ENCODE data around the gene GTF2H1. TPM values are rescaled to one million over a fixed set of nuclear protein-coding genes. Genes with fewer than 3 reads are reported as not detected.
A peak's percentile ranks its signal among the peaks of the same experiment; 100 is the strongest.

The GTF2H1 gene
- total and polyA plus RNA-seq, 9 of the 15 experiments (the other 6 are each of a cell fraction or from before 2014, with no cell fraction given): 56.9 to 126 (median 92.1) TPM

DNA sequence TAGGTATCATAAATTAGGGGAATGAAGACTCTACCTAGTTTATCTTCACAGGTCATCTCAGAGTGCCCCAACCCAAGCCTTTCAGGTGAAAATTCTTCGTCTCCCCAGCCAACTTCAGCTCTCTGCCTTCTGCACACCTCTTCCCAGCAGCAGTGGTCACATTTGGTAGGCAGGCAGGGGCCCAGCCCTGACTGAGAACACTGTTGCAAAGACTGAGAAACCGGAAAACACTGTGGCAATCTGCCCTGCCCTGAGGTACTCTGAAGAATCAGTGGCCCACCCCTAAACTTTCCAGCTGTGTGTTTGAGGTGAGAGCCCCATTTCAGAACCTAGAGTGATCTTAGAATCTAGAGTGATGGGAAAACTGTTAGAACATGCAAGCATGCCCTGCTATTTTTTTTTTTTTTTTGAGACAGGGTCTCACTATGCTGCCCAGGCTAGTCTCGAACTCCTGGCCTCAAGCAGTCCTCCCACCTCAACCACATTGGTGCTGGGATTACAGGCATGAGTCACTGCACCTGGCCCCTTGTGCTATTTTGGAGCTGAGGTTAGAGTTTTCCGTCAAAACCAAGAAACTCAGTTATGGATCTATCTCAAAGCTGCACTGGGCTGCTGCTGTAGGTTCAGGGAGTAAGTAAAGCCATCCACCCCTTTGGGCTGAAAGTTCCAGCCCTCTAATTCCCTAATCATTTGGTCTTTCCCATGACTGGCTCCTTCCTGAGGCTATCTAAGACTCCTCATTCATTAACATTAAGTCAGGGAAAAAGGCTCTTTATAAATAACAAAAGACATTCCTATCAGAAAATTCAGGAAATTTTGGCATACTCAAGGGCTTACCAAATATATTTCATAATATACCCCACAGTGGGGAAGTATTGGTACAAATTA lies 70.3 kb downstream of the GTF2H1 start:
- intact Hi-C loops (cut with micrococcal nuclease) (loop anchor here (10.0 kb wide), 1 partner anchor 252 kb away; no protein-coding TSS in a partner anchor), in situ Hi-C loops (cut with MboI) (no loop called here)
- DNase-seq (ENCODE audit: extremely low read depth in 1 of 4, low spot score in 3 of 4): peak in 1 of 4 experiments; percentile 32
- H3K4me2 ChIP-seq (ENCODE audit: insufficient read depth, low read length): no peak overlapping the region
- H3K4me1 ChIP-seq (replicated peaks in 1 of 2; ENCODE audit: control insufficient read depth in 2 of 2, insufficient read depth in 2 of 2, low read length in 2 of 2): peaks cover 13 to 21% of the 10 kb centered on the region in 2 experiments
- peak overlapping the region; percentile 18; the same call in 1 of the 2 replicates for H2AFZ ChIP-seq (ENCODE audit: low read depth, low read length)
- no TSS peak for BruUV-seq (replicated peaks)
- no peaks in the 10 kb centered on the region for H3K9me1 ChIP-seq (ENCODE audit: control insufficient read depth, insufficient read depth, low read length)
- H3K36me3 ChIP-seq (ENCODE audit: control insufficient read depth, insufficient read depth, low read length): peaks cover 24% of the 10 kb centered on the region
- no peaks in the 10 kb centered on the region for H3K27me3 ChIP-seq (ENCODE audit: control insufficient read depth in 2 of 2, insufficient read depth in 2 of 2, low read length in 2 of 2)
- CTCF ChIA-PET (ENCODE audit: low intra/inter-chr PET ratio): no interaction called here
- FAIRE-seq: no peak
- H3K9ac ChIP-seq (ENCODE audit: insufficient read depth in 1 of 2, low read depth in 2 of 2, low read length in 2 of 2): peak overlapping the region; percentile 8 to 66; a peak in 2 of 4 replicates
- WGBS (ENCODE audit: insufficient coverage, low coverage, missing lambda C conversion rate): 56% methylated on average over 4 of the region's 4 CpGs
- no peak overlapping the region for H3K4me3 ChIP-seq
- H3K9me3 ChIP-seq (replicated peaks; ENCODE audit: control insufficient read depth, insufficient read depth, low read depth, low read length): no peaks in the 10 kb centered on the region
- POLR2A ChIA-PET: interaction anchor here (0.5 to 2.3 kb wide), 4 partner anchors 9 to 25 kb away, joined by 3 to 12 read pairs (median 6); no protein-coding TSS in a partner anchor
- no peak for ATAC-seq
- H3K79me2 ChIP-seq (ENCODE audit: control insufficient read depth, insufficient read depth, low read length): peaks cover 41% of the 10 kb centered on the region
- H4K20me1 ChIP-seq (replicated peaks; ENCODE audit: control insufficient read depth, insufficient read depth, low read length): peaks cover 23% of the 10 kb centered on the region
- peak overlapping the region; percentile 94 for H3K27ac ChIP-seq (ENCODE audit: extremely low read depth, low read depth, low read length)
- TF ChIP-seq JUN (IDR thresholded peaks at IDR 0.05; ENCODE audit: borderline replicate concordance, low read depth, low read length) (peak; percentile 35; the same call in 1 of the 2 replicates), JUN (CRISPR knock-in tag; IDR thresholded peaks at IDR 0.05; ENCODE audit: borderline replicate concordance) (no peak), ZNF121 (CRISPR knock-in tag; conservative IDR thresholded peaks at IDR 0.05) (peak; percentile 95), JUND (IDR thresholded peaks at IDR 0.05; ENCODE audit: borderline replicate concordance, low read depth, low read length) (peak; percentile 59; the same call in 1 of the 2 replicates), JUND (tag; IDR thresholded peaks at IDR 0.05; ENCODE audit: borderline replicate concordance, low read depth, low read length) (no peak; the same call in 2 of the 3 replicates), FOSL1 (tag; conservative IDR thresholded peaks at IDR 0.05) (0 out of 2 replicates have a peak, but pooled peaks have one; percentile 24), SMARCA4 (IDR thresholded peaks at IDR 0.05) (0 out of 2 replicates have a peak, but pooled peaks have one; percentile 19), ZNF384 (IDR thresholded peaks at IDR 0.05; ENCODE audit: low read depth, low read length) (0 out of 2 replicates have a peak, but pooled peaks have one; percentile 19)
- TF ChIP-seq, protein P1, sequence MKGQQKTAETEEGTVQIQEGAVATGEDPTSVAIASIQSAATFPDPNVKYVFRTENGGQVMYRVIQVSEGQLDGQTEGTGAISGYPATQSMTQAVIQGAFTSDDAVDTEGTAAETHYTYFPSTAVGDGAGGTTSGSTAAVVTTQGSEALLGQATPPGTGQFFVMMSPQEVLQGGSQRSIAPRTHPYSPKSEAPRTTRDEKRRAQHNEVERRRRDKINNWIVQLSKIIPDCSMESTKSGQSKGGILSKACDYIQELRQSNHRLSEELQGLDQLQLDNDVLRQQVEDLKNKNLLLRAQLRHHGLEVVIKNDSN (CRISPR knock-in tag; IDR thresholded peaks at IDR 0.05): no peak
- TF ChIP-seq, protein P2, sequence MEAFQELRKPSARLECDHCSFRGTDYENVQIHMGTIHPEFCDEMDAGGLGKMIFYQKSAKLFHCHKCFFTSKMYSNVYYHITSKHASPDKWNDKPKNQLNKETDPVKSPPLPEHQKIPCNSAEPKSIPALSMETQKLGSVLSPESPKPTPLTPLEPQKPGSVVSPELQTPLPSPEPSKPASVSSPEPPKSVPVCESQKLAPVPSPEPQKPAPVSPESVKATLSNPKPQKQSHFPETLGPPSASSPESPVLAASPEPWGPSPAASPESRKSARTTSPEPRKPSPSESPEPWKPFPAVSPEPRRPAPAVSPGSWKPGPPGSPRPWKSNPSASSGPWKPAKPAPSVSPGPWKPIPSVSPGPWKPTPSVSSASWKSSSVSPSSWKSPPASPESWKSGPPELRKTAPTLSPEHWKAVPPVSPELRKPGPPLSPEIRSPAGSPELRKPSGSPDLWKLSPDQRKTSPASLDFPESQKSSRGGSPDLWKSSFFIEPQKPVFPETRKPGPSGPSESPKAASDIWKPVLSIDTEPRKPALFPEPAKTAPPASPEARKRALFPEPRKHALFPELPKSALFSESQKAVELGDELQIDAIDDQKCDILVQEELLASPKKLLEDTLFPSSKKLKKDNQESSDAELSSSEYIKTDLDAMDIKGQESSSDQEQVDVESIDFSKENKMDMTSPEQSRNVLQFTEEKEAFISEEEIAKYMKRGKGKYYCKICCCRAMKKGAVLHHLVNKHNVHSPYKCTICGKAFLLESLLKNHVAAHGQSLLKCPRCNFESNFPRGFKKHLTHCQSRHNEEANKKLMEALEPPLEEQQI (IDR thresholded peaks at IDR 0.05): no peak
- TF ChIP-seq, protein P3, sequence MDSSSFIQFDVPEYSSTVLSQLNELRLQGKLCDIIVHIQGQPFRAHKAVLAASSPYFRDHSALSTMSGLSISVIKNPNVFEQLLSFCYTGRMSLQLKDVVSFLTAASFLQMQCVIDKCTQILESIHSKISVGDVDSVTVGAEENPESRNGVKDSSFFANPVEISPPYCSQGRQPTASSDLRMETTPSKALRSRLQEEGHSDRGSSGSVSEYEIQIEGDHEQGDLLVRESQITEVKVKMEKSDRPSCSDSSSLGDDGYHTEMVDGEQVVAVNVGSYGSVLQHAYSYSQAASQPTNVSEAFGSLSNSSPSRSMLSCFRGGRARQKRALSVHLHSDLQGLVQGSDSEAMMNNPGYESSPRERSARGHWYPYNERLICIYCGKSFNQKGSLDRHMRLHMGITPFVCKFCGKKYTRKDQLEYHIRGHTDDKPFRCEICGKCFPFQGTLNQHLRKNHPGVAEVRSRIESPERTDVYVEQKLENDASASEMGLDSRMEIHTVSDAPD (CRISPR knock-in tag; IDR thresholded peaks at IDR 0.05): no peak

Measured in K562 (cell line).